GM19397 (cell line): ENCODE data around the gene CHST11.
"Not testable (repeated sequence)": the region's sequence is repeated elsewhere in the genome, so short reads cannot be mapped to it uniquely, and the experiment has no call there.

Experiments
- ATAC-seq: cut with Tn5 transposase; IDR thresholded peaks from one replicate; pipeline ENCODE4 v1.9.1; 2021; ENCODE audit warnings: mild to moderate bottlenecking, moderate library complexity; ENCODE audit not compliant: unreplicated experiment

The CHST11 gene

GRCh38 chr12:104600036-104600712, 143.4 kb downstream of the CHST11 start:
- ATAC-seq, result no peak

- ATAC-seq, result no peak
Observed at GRCh38 chr12:104600790-104601739, 144.3 kb downstream of the CHST11 start.

- no peak for ATAC-seq
Observed at GRCh38 chr12:104602406-104602805, 145.7 kb downstream of the CHST11 start.

GRCh38 chr12:104602896-104603295, 146.1 kb downstream of the CHST11 start:
- no peak for ATAC-seq

GRCh38 chr12:104603545-104603973, 146.8 kb downstream of the CHST11 start:
- ATAC-seq, result no peak

- peak; percentile 76 for ATAC-seq
Observed at GRCh38 chr12:104604070-104604994, 147.6 kb downstream of the CHST11 start.

- ATAC-seq, result no peak
Observed at GRCh38 chr12:104604995-104605675, 148.4 kb downstream of the CHST11 start.

- no peak for ATAC-seq
Observed at GRCh38 chr12:104605685-104606084, 148.9 kb downstream of the CHST11 start.

- ATAC-seq, result no peak
Observed at GRCh38 chr12:104608998-104609397, 152.2 kb downstream of the CHST11 start.

- ATAC-seq, result no peak
Observed at GRCh38 chr12:104609445-104609844, 152.7 kb downstream of the CHST11 start.

GRCh38 chr12:104610513-104611235, 153.9 kb downstream of the CHST11 start:
- no peak for ATAC-seq

GRCh38 chr12:104611671-104612070, 154.9 kb downstream of the CHST11 start:
- no peak for ATAC-seq

GRCh38 chr12:104613372-104613771, 156.6 kb downstream of the CHST11 start:
- not testable (repeated sequence) for ATAC-seq

GRCh38 chr12:104615048-104615561, 158.4 kb downstream of the CHST11 start:
- no peak for ATAC-seq

GRCh38 chr12:104618691-104619090, 161.9 kb downstream of the CHST11 start:
- no peak for ATAC-seq

GRCh38 chr12:104619305-104619704, 162.6 kb downstream of the CHST11 start:
- ATAC-seq, result no peak

GRCh38 chr12:104620837-104621531, 164.2 kb downstream of the CHST11 start:
- no peak for ATAC-seq

GRCh38 chr12:104622928-104623327, 166.2 kb downstream of the CHST11 start:
- ATAC-seq, result no peak

- no peak for ATAC-seq
Observed at GRCh38 chr12:104623883-104624282, 167.1 kb downstream of the CHST11 start.
